NOMO-1 treated with DMSO at 0.1 percent for 48 hours (cell line): Measurements from ENCODE around the gene PDLIM5.
A peak's percentile ranks its signal among the peaks of the same experiment; 100 is the strongest.
"Not testable (repeated sequence)": the region's sequence is repeated elsewhere in the genome, so short reads cannot be mapped to it uniquely, and the experiment has no call there.

ENCODE experiments used
- DNase-seq: peaks from one replicate; lab custom pipeline; 2025; ENCODE audit not compliant: unreplicated experiment; lab: John Stamatoyannopoulos, UW

The PDLIM5 gene, protein sequence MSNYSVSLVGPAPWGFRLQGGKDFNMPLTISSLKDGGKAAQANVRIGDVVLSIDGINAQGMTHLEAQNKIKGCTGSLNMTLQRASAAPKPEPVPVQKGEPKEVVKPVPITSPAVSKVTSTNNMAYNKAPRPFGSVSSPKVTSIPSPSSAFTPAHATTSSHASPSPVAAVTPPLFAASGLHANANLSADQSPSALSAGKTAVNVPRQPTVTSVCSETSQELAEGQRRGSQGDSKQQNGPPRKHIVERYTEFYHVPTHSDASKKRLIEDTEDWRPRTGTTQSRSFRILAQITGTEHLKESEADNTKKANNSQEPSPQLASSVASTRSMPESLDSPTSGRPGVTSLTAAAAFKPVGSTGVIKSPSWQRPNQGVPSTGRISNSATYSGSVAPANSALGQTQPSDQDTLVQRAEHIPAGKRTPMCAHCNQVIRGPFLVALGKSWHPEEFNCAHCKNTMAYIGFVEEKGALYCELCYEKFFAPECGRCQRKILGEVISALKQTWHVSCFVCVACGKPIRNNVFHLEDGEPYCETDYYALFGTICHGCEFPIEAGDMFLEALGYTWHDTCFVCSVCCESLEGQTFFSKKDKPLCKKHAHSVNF

DNA sequence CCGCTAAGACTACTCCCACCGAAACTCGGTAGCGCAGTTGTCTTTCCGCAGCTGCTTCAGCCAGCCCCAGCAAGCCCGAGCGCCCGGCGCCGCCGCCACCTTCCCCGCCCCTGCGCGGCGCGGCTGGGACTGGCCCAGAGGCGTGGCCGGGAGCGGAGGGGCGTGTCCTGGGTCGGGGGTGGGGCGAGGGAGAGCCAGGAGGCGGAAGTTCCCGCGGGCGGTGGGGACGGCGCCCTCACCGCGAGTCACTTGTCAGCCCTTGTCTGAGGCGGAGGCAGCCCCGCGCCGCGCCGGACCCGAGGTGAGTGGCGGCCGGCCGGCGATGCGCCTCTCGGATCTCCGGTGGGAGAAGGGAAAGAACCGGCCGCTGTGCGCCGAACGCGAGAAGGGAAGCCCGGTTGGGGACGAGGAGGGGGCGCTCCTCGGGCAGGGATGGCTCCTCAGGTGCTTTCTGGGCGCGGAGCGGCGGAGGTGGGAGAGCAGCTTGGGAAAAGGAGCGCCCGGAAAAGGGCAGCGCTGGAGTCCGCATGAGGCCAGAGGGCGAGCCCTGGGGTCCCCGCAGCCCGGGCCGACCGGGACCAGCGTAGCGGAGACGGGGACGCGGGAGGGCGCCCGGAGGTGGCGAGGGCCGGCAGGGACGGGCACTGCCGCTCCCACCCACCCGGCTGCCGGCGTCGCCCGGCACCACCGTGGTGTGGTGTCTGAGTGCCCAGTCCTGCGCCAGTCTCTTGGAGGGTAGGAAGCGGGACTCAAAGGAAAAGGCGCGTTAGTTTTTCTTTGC is at the start of gene PDLIM5:
Gene PDLIM5 (plus strand): TSS at position 248 of the 781 bp plus-strand sequence. CDS start 3,347 bp downstream, outside the sequence.
- DNase-seq = peak; percentile 81

DNA sequence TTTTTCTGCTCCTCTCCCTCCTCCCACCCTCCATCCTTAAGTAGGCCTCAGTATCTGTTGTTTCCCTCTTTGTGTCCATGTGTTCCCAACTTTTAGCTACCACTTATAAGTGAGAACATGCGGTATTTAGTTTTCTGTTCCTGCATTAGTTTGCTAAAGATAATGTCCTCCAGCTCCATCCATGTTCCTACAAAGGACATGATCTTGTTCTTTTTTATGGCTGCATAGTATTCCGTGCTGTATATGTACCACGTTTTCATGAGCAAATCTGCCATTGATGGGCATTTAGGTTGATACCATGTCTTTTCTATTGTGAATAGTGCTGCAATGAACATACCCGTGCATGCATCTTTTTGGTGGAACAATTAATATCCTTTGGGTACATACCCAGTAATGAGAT is 49.3 kb upstream of the PDLIM5 start:
- DNase-seq = not testable (repeated sequence)

DNA sequence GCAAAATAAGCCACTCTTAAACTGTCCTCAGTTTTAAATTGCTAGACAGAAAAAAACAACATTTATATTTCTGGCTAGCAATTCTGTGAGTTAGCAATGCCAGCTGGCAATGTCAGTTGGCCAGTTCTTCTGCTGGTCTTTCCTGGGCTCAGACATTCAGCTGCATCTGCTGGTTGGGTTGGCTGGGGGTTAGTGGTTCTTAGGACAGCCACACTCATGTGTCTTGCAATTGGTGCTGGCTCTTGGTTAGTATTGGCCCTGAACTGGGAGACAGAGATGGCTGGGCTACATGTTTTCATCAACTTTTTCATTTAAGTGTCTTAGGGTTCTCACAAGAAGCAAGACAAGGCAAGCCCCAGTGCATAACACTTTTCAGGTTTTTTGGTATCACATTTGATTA is 48.0 kb upstream of the PDLIM5 start:
- DNase-seq = no peak

DNA sequence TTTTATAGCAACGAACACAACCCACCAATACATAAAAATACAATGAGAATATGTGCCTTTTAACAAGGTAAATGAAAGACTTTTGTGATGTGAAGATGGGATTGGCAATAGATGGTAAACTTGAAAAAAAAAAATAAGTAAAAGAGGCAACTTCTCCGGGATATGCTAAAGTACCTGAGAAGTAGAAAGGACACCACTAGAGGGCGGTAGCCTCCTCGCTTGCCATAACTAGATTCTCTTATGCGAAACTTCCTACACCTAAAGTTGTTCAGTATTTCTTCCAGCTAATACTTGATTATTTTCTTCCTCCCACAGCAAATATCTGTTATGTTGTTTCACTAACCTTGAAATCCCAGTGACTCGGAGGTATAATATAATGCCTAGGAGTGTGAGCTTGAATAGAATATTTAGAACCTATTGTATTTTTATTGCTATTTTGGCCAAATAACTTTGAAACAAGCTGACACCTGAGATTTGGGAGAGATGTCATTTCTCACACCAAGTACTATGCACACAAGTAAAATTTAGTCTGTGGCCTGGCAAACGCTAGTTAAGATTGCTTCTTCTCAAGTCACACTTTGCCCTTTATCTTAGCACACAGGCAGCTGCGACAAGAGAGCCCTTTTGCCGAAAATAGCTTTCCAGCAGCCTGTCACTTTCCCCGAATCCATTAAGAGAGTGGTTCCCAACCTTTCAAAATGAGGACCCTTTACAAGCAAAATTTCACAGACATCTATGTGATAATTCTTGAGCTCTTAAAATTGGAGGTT is 44.9 kb upstream of the PDLIM5 start:
- DNase-seq = peak; percentile 62

DNA sequence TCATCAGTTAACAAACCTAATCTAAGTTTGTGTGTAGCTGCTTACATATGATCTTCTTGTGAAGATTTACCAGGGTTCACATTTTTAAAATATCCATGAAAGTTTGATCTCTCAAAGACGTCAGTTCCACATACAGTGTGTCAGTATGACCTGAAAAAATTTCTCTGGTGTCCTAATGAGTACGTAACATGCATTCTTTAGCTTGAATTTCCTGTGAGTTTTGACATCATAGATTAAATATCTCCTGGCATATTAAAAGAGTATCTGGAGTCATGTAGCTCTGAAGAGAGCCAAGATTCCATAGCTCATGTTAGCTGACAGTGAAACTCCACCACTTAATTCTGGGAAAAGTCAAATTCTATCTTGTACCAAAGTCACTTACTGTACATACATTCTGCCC is 43.9 kb upstream of the PDLIM5 start:
- no peak for DNase-seq

DNA sequence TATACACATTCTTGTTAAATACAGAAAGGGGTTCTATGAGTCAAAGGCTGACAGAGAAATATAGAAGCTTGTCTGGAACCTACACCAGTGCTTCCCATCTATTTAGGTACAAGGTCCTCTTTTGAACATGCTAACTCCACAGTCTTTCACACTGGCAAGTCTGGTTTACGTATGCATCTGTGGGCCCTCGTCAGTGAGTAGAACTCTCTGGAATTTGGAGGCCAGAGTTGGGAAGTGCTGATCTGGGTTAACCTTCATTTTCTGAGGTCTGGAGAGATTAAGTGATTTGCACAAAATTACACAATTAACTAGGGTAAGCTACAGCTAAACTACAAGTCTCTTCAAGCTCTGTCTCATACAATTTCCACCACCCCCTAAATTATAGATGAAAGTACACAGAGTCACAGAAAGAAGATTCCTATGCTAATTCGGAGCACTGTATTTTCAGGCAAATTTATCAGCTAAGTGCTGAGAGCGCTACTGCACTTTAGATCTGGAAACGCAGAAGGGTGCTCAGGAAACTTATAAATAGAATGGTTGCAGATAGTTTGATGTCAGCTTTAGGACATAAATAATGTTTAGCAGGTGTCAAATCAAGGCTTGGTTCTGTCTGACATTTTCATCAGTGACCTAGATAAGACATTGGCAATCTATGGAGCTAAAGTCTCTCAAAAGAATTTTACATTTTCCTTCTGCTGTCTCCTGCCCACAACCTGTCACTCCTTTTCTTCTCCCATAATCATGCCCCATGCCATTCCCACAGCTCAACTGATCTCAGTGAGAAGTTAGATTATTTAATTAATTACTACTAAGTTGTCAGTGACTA is 43.0 kb upstream of the PDLIM5 start:
- DNase-seq = no peak

GRCh38 chr4:94409375-94409679 is 42.4 kb upstream of the PDLIM5 start:
- no peak for DNase-seq

- DNase-seq = no peak
These were observed 41.8 kb upstream of the PDLIM5 start for GRCh38 chr4:94409962-94410361.

DNA sequence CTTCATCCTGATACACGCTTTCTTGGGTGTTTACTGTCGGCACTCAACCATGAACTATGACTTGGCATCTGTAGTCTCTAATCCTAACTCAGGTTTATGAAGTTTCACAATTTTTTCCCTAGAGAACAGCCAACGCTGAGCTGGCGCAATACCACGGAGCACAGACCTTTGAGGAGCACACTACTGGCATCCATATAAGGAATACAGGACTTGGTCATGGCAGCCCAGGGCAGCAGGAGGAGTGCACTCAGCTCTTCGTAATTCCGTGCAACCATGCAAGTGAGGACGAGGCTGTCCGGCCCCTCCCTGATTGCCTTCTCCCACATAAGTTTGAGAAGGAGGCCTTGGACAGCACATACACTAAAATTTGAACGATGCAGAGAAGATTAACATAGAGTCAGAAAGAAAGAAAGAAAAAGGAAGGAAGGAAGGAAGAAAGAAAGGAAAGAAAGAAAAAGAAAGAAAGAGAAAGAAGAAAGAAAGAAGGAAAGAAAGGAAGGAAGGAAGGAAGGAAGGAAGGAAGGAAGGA is 41.0 kb upstream of the PDLIM5 start:
- no peak for DNase-seq

DNA sequence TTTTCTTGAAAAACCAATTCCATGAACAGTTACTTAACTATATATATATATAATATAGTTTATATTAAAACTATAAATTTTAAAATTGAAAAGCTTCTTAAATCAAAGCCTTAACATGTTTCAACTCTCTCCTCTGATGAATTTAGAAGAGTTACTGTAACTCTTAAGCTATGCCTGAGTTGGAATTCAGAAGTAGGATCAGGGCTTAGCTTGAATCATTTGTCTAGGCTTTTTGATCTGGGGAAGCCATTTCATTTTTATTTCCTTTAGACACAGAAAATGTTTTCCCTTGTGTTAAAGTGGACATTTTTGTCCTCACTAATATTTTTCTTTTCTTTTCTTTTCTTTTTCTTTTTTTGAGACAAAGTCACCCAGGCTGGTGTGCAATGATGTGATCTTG is 40.4 kb upstream of the PDLIM5 start:
- DNase-seq = no peak

DNA sequence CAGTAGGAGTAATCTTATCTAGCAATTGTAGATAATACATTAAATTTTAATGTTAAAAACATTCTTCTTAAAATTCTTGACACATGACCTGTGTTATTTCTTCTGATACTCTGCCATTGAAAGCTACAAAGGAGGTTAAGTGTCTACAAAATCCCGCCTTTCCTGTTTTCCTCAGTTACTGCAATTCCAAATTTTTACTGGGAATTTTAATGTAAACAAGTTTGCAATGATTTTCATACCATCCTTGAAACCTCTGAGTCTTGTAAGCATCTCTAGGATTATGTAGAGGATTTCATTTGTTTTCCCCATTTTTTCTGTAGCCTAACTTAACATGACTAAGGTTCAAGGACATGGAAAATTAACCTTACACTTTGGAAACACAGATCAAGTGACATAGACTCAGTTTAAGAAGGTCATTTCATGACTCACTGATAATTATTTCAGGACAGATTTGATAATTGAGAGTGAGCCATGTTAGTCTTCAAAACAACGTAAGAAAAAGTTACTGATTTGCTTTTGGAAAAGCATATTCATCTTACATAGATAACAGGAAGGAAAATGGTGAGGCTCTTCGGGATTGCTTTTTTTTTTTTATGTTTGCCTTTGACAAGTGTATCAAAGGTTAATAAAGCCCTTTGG is 39.6 kb upstream of the PDLIM5 start:
- no peak for DNase-seq

GRCh38 chr4:94412658-94413038 is 39.1 kb upstream of the PDLIM5 start:
- DNase-seq = no peak

- no peak for DNase-seq
These were observed 38.5 kb upstream of the PDLIM5 start for GRCh38 chr4:94413085-94413840.

- no peak for DNase-seq
These were observed 36.8 kb upstream of the PDLIM5 start for GRCh38 chr4:94414907-94415306.

GRCh38 chr4:94415448-94415847 is 36.3 kb upstream of the PDLIM5 start:
- DNase-seq = no peak

- DNase-seq = no peak
These were observed 35.4 kb upstream of the PDLIM5 start for GRCh38 chr4:94416335-94416734.

- DNase-seq = no peak
These were observed 34.8 kb upstream of the PDLIM5 start for GRCh38 chr4:94416981-94417380.

- DNase-seq = no peak
These were observed 32.2 kb upstream of the PDLIM5 start for GRCh38 chr4:94419549-94419948.

DNA sequence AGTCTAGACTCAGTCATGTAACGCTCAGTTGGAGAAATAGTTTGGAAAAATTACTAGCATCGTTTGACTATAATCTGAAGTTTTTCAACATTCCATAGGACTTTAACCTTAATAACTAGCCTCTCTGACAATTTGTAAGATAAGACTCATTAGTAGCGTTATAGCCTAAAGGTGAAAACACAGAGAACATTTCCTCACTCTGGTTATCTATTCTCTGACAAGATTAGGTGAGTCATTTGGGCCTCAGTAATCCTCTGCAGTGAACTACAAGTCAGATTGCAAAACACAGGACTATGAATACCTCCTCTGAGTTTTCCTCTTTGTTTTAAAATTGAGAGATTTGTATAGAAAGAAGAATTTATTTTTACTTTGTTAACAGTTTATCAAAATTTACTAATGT is 31.8 kb upstream of the PDLIM5 start:
- DNase-seq = no peak
